RKO (cell line): Measurements from ENCODE around the gene HACD4.

Experiments used
- DNase-seq: peaks from one replicate; pipeline ENCODE4 v3.0.0-alpha.2; 2016; ENCODE audit warnings: low spot score

The HACD4 gene, protein sequence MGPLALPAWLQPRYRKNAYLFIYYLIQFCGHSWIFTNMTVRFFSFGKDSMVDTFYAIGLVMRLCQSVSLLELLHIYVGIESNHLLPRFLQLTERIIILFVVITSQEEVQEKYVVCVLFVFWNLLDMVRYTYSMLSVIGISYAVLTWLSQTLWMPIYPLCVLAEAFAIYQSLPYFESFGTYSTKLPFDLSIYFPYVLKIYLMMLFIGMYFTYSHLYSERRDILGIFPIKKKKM

DNA sequence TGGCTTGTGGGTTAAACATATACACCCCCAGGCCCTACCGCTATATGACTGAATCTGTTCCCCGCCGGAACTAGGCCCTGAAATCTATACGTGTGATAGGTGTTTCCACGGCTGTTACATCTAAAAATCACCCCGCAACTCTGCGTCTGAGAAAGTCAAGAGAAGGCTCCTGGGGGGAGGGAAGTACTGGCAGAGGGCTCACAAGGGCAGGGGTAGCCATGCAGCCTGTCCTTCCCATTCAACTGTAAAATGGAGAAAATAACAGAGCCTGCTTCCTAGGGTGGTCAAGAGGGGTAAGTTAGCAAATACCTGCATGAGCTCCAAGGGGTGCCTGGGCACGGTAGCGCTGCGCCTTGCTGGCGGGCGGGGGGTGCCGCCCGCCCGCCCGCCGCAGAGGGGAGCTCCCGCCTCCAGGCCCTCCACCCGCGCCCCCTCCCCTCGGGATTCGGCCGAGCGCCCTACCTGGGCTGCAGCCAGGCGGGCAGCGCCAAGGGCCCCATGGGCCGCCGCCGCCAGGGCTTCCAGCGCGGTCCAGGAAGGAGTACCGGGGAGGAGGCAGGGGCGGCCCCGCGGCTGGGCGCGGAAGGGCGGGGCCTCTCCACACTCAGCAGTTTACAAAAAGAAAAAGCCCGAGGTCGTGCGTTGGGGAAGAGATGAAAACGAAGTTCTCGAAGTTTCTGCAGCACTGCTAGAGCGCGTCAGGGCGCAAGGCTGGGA, at the start of gene HACD4:
TSS of gene HACD4 (minus strand) at position 550 of the 717 bp plus-strand sequence. CDS start at position 500, 50 bp downstream.
- no peak for DNase-seq

DNA sequence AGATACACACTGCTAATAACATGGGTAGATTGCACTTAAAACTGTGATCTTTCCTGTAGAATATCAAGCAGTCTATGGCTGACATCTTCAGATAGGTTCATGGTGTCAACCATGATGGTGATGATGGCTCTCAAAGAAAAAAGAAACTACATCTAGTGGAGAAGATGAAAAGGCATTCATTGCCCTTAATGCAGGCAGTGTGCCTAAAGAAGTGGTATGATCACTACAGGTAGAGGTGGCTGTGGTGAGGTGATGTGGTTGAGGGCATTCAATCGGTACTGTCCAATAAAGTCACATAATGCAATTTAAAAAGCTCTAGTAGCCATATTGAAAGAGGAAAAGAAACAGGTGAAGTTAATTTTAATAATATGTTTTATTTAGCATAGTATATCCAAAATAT, 49.4 kb upstream of the HACD4 start:
- no peak for DNase-seq

DNA sequence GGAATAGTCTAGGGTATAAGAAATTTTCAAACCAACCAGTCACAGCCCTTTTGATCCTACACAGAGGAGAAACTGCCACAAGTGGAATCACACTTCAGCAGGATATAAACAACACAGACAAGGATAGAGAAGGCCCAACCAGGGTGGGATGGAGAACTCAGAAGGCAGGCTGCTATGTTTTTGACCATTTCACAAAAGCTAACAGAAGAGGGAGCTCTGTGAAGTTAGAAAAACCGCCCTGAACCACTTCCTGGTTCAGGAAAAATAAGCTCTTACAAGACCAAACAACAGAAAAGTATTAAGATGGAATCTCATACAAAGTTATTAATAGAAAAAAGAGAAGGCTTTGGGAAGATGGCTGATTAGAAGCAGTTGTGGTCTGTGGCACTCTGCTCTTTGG, 47.3 kb upstream of the HACD4 start:
- no peak for DNase-seq

DNA sequence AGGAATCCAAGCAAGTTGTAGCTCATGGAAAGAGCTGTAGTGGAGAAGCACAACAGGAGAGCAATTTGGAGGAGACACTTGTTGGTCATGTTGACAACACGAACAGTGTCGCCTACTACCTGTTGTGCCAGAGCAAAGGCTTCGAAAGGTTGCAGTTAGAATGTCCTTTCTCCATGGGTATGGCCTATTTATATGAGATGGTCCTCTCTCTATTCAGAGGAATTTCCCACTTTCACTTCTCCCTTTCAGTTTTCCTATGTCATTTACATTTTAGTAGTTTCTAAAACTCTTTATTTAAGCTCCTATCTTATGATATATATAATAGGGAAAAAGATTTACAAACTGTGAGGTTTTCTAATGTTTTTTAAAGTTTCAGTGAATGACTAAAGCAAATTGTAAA, 46.3 kb upstream of the HACD4 start, which contains the start of gene IFNB1:
TSS of gene IFNB1 (minus strand) at position 162 of the 400 bp plus-strand sequence. CDS start at position 89, 73 bp downstream.
- DNase-seq, result no peak

DNA sequence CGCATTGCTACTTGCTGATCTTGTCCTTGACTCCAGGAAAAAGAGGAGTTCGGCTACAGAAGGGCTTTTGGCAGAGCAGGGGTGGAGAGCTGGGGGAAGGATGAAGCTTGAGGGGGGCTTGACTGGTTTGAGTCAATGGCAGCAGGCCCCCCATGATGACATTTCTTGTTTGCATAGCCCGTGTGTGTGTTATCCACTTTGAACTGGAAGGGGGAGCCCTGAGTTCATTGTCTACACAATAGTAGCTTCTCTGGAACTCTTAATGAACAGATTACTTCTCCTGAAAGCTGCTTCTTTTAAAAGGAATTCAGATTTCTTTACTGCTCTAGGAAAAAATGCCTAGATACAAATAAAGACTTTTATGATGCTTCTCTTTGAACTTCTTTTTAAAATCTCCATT, 44.0 kb upstream of the HACD4 start:
- no peak for DNase-seq

DNA sequence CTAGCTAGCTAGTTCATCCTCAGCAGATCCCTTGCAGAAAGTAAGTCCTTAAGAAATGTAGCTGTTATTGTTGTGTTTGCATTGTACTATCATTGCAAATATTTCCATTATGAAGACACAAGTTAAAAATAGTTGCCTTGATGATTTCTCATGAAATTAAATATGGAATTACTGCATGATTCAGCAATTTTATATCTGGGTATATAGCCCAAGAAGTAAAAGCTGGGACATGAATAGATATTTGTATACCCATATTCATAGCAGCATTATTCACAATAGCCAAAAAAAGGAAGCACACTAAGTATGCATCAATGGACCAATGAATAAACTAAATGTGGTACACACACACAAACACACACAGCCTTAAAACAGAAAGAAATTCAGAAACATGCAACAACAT, 39.5 kb upstream of the HACD4 start:
- DNase-seq, result no peak

DNA sequence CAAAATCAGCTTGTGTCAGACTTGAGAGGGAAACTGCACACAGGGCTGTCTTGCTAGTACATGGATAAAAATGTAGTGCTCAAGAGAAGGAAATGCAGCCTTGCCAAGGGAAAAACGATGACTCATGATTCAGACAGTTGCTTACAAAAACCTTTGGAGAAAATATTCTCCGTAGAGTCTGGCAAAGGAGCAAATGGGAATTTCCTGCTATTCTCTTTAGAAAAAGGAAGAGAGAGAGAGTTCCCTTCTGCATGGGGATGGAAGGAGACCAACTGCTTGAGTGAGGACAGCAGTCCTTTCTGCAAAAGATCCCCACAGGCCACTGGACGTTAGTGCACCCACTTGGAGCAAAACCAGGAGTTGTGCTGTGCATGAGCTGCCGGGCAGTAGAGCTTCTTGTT, 38.7 kb upstream of the HACD4 start:
- DNase-seq, result peak; percentile 74

DNA sequence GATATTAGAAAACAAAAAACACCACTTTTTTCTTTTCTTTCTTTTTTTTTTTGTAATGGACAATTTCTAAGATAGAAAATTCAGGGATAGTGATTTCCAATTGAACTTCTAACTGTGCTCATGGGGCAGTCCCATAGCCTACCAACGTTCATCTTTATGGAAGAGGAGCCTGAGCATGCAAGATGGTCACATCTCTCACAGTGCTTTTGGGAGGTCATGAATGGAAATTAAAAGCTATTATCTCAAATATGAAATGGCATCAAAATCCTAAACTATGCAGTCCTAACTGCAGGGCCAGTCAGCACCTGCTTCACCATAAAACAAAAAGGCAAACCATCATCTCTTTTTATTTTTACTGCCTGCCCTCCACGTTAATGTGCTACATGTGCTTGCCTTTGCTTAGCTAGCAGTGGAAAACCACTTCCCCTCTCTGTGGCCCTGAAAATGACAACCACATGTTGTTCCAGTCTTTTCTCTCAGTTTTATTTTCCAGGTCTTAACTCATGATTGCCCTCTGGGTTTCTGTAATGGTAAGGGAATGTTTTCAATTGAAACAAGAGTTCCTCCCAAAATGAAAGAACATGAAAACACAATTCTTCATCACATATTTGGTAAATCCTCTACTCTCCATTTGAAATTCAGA, 29.6 kb upstream of the HACD4 start:
- DNase-seq, result no peak

DNA sequence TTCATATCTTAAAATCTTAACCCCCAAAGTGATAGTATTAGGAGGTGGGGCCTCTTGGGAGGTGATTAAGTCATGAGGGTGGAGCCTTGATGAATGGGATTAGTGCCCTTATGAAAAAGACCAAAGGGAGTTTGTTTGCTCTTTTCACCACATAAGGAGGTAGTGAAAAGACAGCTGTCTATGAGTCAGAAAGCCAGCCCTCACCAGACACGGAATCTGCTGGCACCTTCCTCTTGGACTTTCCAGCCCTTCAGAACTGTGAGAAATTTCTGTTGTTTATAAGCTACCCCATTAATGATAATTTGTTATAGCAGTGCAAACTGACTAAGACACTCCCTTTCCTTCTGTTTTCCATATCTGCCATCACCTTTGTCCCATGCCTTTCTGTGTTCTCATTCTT, 25.5 kb upstream of the HACD4 start:
- peak; percentile 39 for DNase-seq

DNA sequence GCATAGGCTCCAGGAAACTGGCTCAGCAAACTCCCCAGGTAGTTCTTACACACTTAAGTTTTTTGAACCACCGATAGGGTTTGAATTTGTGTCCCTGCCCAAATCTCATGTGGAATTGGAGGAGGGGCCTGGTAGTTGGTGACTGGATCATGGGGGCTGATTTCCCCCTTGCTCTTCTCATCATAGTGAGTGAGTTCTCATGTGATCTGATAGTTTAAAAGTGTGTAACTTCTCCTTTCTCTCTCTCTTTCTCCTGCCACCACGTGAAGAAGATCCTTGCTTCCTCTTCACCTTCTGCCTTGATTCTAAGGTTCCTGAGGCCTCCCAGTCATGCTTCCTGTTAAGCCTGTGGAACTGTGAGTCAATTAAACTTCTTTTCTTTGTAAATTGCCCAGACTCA, 22.4 kb upstream of the HACD4 start:
- DNase-seq, result no peak

DNA sequence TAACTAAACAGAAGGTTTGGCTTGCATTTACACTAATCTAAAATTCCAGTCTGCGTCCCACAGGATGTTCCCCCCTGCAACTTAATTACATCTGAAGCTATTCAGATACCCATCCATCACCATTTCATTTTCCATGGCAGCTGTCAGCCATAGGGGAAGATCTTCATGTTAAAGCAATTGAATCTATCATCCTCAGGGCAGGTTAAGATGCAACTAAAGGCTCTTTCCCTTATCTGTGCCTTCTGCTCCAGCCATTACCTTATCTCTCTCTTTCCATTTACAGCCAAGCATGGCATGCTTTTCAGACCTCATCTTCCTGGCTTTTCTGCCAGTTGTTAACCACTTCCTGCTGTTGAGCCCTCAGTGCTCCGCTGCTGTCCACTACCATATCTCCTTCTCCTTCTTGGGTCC, 15.8 kb upstream of the HACD4 start:
- DNase-seq, result no peak

DNA sequence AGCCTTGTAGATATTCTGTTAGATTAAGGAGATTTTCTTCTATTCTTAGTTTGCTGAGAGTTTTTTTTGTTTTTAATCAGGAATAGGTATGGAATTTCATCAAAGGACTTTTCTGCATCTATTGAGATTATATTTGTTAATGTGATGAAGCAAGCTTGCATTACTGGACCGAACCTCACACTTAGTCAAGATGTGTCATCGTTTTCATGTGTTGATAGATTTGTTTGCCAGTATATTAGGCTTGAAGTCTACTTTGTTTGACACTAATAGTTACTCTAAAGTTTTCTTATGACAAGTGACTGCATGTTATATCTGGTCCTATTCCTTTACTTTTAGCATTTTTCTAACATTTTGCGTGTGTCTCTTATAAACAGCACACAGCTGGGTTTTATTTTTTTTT, 12.4 kb upstream of the HACD4 start:
- no peak for DNase-seq

DNA sequence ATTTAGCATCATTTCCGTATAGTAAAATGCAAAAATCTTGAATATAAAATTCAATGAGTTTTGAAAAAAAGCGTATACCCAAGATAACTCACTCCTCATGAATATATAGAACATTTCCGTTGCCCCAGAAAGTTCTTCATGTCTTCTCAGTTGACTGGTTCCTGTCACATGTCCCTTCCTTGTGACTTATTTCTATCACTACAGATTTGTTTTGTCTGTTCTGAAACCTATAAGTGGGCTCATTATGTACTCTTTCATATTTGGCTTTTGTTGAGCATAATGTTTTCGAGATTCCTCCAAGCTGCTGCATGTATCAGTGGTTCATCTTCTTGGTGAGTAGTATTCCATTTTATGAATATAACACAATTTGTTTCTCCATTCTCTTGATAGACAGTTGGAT, 11.0 kb upstream of the HACD4 start:
- no peak for DNase-seq

DNA sequence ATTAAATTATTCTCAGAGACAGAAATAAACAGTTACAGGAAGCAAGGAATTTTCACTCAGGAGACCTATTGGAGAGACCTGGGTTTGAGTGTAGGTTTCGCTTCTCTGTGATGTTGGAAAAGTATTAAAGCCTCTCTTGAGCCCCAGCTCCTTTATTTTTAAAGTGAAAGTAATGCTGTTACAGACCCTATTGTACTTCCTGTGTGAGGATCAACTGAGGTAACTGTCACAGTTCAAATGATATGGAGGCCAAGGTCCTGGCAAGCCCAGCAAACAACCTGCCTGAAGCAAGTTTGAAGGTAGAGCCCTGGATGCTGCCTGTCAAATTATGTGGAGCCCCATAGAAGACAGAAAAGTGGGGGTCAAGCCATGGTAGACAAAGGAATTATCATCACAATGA, 7.9 kb upstream of the HACD4 start:
- DNase-seq, result no peak

DNA sequence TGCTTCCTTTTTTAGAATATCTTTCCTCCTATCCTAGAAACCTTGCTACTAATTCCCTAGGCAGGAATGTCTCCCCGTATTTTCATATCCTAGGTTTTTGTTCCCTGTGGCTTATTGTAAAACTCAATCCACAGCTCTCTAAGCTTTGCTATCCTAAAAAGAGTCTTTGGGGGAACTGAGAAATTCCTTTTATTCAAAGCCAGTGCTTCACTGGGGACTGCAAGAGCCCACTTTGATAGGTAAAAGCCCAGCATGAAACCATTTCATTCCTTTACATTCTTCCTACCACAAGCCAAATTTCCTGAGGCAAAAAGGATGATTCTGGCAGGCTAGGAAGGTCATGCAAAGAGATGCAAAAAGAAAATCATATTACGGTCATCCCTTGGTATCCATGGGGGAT, 5.8 kb upstream of the HACD4 start:
- no peak for DNase-seq

DNA sequence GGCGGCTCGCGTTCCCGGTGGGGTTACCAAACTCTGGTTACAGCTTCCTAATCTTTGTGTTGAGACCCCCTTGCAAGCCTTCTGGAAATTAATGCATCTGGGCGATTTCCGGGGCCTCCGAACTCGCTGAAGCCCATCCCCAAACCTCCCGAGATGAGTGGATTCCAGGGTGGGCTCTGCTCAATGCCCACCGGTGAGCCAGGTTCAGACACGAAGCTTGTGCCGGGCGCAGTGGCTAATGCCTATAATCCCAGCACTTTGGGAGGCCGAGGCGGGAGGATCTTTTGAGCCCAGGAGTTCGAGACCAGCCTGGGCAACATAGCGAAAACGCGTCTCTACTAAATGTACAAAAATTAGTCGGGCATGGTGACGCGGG, 356 bp upstream of the HACD4 start:
- no peak for DNase-seq

DNA sequence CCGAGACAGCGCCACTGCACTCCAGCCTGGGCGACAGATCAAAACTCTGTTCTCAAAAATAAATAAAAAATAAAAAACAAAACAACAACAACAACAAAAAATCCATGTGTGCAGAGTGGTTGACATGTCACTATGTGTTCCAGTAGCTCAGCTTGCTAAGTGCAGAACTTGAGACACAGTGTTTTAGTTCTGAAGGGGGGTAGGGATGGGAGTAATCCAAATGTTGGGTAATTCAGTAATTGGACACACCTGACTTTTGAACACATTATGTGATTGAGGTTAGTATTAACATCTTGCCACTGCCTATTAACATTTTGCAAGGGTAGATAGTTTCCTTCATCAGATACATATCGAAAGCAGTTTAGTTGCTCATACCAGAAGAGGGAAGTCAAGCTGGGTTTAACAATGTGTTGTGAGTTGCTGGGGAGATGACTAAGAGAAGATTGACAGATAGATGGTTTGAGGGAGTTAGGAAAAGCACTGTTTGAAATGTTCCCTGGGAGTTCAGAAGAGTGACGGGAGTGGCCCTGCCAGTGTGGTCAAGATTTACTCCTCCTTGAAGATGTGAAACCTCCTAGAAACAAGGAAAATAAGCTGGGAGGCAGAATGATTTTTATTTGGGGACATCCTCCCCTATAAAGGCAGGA, 928 bp downstream of the HACD4 start:
- DNase-seq, result peak; percentile 5

DNA sequence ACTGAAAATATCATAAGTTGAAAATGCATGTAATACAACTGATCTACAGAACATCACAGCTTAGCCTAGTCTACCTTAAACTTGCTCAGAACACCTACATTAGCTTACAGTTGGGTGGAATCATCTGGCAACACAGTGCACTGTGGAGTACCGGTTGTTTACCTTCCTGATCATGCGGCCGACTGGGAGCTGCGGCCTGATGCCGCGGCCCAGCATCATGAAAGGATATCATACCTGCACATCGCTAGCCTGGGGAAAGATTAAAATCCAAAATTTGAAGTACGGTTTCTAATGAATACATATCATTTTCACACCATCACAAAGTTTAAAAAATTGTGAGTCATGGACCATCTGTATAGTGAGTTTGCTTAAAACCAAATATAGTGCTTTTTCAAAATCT, 1.8 kb downstream of the HACD4 start:
- DNase-seq, result no peak

DNA sequence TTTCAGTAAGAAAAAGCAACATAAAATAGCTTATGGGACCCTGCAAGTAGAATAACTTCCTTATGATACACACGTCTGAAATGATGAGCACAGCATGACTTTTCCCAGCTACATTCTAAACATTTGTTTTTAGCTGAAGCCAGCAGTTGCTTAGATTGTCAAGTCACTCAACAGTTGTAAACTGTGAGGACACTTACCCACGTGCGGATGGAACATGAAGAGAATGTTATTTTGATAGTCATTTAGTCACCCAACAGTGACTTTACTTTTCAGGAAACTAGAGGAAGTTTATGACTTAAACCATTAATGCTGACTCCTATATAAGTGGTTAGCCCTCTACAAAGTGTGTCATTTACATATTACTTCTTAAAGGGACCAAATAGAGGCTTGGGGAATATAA, 3.0 kb downstream of the HACD4 start:
- peak; percentile 12 for DNase-seq

DNA sequence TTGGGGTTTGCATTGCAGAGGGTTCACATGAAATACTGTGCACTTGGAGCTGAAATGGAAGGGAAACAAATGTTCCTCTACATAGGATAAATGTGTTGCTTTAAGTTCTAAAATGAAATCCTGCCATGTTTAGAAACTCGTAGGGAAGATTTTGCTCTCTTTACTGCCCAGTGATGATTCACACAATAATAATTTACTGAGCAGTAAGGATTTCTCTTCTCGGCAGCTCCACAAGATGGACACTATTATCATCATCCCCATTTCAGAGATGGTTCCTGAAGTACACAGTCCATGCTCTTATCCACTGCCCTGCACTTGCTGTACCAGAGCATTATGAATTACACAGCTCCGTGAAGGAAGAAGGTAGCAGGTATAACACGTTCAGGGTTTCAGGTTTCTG, 4.1 kb downstream of the HACD4 start:
- peak; percentile 16 for DNase-seq

DNA sequence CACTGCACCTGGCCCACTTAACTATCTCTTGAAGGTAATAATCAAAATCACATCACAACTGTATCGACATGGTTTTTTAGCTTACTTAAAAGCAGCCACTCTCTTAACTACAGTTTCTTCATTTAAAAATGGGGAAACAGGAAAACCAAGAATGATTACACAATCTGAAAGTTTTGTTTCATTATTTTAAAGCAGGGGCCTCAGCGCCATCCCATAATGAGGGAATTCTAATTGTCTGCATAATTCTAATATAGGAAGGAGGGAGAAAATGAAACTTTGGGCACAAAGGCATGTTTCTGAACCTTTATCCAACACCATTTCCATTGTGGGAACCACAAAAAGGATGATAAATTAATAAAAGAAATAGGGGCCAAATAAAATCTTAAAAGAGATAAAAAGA, 7.6 kb downstream of the HACD4 start:
- no peak for DNase-seq

DNA sequence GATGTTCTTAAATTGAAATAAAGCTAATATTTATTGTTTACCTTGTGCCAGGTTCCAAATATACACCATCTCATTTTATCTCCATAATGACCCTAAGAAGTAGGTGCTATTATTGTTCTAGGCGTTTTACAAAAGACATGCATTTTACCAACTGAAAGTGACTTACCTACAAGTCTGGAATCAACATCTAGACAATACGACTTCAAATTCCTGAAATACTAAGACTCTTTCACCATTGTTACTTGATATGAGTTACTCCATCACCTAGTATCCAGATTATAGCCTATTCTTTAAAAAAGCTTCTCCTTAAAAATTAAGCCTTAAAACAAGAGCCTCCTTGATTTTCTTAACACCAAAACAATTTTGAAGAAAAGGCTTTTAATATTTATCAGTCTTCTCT, 13.3 kb downstream of the HACD4 start:
- DNase-seq, result no peak
